BLaER1 treated with 17β-estradiol and CSF1 and Interleukin-3, amounts not matched to agents 10 nM and 100 nM (cell line): ENCODE data around the gene C1orf105.

ENCODE experiments used
- H3K27ac ChIP-seq, 11 experiments: shearing (Covaris generic); formaldehyde crosslinking; 2 replicates each; pipeline ENCODE4 v1.8.1; 2022
- H3K27me3 ChIP-seq, 11 experiments: shearing (Covaris generic); formaldehyde crosslinking; 2 replicates each; pipeline ENCODE4 v1.8.1; 2022
- H3K36me3 ChIP-seq, 11 experiments: shearing (Covaris generic); formaldehyde crosslinking; 2 replicates each; pipeline ENCODE4 v1.8.1; 2022
- H3K4me1 ChIP-seq, 10 experiments: shearing (Covaris generic); formaldehyde crosslinking; 2 replicates each; pipeline ENCODE4 v1.8.1; 2022
- H3K4me2 ChIP-seq, 11 experiments: shearing (Covaris generic); formaldehyde crosslinking; 2 replicates each; pipeline ENCODE4 v1.8.1; 2022
- H3K4me3 ChIP-seq, 10 experiments: shearing (Covaris generic); formaldehyde crosslinking; 2 replicates each; pipeline ENCODE4 v1.8.1; 2022
- H3K9ac ChIP-seq, 11 experiments: shearing (Covaris generic); formaldehyde crosslinking; 2 replicates each; pipeline ENCODE4 v1.8.1; 2022
- H3K9me3 ChIP-seq, 11 experiments: shearing (Covaris generic); formaldehyde crosslinking; replicated peaks in 1 of 11; 2 replicates each; pipeline ENCODE4 v1.8.1; 2022
- H4K20me1 ChIP-seq, 11 experiments: shearing (Covaris generic); formaldehyde crosslinking; 2 replicates each; pipeline ENCODE4 v1.8.1; 2022
- Cebpa-rat ChIP-seq, 11 experiments: shearing (Covaris generic); IDR thresholded peaks; 2 replicates each; pipeline ENCODE4 v1.8.1; 2022

C1orf105 gene

DNA sequence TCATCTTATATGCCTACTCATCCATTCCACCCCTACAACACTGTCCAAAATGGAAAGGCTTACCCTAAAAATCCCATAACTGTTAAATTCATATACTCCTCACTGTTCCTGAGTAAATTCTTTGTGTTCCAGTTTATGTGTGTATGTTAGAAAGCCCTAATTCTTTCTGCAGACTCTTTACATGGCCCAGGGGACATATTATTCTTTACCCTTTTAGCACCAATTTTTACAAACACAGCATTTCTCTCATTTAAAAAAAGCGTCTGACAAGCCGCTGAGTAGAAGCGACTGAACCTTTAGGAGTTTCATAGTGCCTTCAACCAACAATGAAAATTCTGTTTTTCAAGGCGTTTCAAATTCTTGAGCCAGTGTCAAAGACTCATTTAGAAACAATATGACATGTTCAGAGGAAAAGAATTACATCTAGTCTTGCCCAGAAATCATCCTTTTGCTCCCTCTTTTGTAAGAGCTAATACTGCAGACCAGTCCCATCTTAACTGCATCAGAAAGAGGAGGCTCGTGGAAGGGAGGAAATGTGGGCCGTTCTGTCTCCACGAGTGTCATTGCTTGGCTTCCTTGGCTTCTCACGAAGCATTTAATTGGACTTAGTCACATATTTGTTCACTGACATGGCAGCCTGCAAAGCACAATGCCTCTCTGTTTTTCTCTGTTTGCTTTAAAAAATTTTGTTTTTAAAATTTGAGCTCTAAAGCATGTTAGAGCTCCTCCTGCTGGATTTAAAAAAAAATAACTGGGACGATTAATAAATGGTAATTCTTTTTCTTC, 21.3 kb upstream of the C1orf105 start:
- Histone ChIP-seq H3K4me2 (peak overlapping the region in 6 of 11 experiments; percentile 7 to 64 (median 34); a peak in 8 of 22 replicates), H3K9me3 (no peaks in the 10 kb centered on the region), H3K36me3 (no peaks in the 10 kb centered on the region; a peak in 1 of 22 replicates), H3K27me3 (no peaks in the 10 kb centered on the region), H3K9ac (peak overlapping the region in 1 of 11 experiments; percentile 29; a peak in 1 of 22 replicates), H3K4me3 (no peak overlapping the region), H3K27ac (peak overlapping the region in 3 of 11 experiments; percentile 7 to 15 (median 10); a peak in 2 of 22 replicates), H3K4me1 (peaks cover 15 to 56% (median 22%) of the 10 kb centered on the region in 10 experiments), H4K20me1 (no peaks in the 10 kb centered on the region)
- TF ChIP-seq Cebpa-rat (IDR thresholded peaks at IDR 0.05): no peak

DNA sequence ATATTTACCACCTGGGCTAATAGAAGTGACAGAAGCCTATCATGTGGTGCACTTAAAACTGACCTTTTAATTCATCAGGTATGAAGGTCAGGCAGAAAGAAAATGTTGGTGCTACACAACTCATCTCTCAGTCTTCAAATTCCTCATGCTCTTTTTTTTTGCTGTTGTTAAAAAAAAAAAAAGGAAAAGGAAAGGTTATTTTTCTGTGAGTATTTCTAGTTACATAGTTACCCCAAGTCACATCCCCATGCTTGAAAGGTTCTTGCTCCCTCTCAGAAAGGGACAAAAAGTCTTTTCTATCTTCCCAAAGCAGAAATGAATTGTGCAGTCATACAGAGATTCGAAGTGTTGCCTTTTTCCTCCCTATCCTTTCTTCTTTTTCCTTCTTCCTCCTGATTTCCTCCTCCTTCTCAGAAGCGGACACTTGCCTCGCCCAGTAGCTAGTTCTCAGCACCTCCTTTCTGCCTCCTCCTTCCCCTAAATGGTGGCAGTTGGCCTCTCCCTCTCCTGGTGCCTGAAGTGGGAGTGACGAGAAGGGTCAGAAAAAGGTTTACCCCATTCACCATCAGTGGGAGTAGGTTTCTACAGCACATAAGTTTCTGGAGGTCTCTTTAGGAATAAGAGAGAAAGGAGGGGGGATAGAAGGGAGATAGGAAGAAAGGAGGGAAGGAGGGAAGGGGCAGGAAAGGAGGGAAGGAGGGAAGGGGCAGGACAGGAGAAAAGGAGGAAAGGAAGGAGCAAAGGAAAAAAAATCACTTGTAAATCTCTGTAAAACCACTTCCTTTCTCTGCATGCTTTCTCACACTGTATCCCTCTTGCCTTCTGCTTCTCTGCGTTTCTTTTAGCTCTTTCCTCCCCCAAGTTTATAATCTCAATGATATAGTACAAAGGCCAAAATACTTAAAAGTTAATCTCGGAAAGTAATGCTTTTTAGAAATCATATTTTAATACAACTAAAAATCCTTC, 20.4 kb upstream of the C1orf105 start:
- Histone ChIP-seq H3K4me1 (peaks cover 7 to 47% (median 14%) of the 10 kb centered on the region in 10 experiments; a peak in 17 of 20 replicates), H3K4me2 (peak overlapping the region in 10 of 11 experiments; percentile 3 to 59 (median 18); a peak in 12 of 22 replicates)

DNA sequence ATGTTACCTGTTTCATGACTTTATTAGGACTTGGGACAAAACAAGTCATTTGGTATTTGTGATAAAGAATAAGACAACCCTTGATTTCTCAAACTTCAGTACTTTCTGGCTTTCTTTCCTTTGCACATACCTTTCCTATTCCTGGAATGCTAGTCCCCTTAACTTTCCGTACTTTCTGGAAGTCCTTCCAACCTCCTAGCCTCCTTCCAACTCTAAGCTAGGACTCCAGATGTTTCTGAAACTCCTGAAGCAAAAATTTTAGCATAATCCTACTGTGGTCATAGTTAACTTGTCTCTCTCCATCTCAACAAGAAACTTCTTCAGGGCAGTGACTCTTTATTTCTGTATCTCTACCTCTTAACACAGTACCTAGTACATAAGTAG, 19.8 kb upstream of the C1orf105 start:
- H3K27me3 ChIP-seq: no peaks in the 10 kb centered on the region
- H3K36me3 ChIP-seq: no peaks in the 10 kb centered on the region; a peak in 1 of 22 replicates
- TF ChIP-seq Cebpa-rat (IDR thresholded peaks at IDR 0.05): no peak
- H3K4me3 ChIP-seq: no peak overlapping the region
- peaks cover 7 to 40% (median 14%) of the 10 kb centered on the region in 10 experiments; a peak in 17 of 20 replicates for H3K4me1 ChIP-seq
- no peak overlapping the region for H3K27ac ChIP-seq
- H3K4me2 ChIP-seq: peak overlapping the region in 3 of 11 experiments; percentile 13 to 59 (median 58); a peak in 5 of 22 replicates
- H4K20me1 ChIP-seq: no peaks in the 10 kb centered on the region
- no peaks in the 10 kb centered on the region for H3K9me3 ChIP-seq
- 0 out of 22 replicates have a peak overlapping the region, but pooled peaks of 1 of the 11 experiments have one; percentile 15 for H3K9ac ChIP-seq

More for the DNA sequence above, 20.4 kb upstream of the C1orf105 start:
- peak overlapping the region in 3 of 11 experiments; percentile 6 to 37 (median 19); a peak in 5 of 22 replicates for H3K27ac ChIP-seq
- H3K27me3 ChIP-seq: no peaks in the 10 kb centered on the region
- no peaks in the 10 kb centered on the region for H3K9me3 ChIP-seq
- H4K20me1 ChIP-seq: no peaks in the 10 kb centered on the region
- H3K4me3 ChIP-seq: no peak overlapping the region
- no peak for TF ChIP-seq Cebpa-rat (IDR thresholded peaks at IDR 0.05)
- H3K36me3 ChIP-seq: no peaks in the 10 kb centered on the region; a peak in 1 of 22 replicates
- H3K9ac ChIP-seq: peak overlapping the region in 2 of 11 experiments; percentile 15 to 36; a peak in 3 of 22 replicates

DNA sequence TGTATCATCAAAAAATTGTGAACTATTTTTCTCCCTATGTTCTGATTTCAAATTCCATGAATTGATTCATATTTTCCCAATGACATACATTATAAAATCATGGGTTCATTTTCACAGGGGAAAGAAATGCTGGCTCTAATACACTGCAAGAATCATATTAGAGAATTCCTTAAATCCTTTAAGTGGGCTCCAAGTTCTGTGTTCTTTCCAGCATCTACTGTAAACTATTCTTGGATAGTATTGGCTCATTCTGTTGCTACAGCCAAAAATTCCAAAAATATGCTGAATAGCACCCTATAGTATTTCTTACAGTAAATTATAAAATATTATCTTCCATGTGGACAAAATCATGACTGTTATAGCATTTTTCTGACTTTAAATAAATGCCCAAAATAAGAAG, 19.0 kb upstream of the C1orf105 start:
- Histone ChIP-seq H3K9me3 (no peaks in the 10 kb centered on the region), H3K4me1 (peaks cover 7 to 40% (median 14%) of the 10 kb centered on the region in 10 experiments; a peak in 17 of 20 replicates), H3K27me3 (no peaks in the 10 kb centered on the region), H3K9ac (no peak overlapping the region), H4K20me1 (no peaks in the 10 kb centered on the region), H3K4me2 (no peak overlapping the region), H3K36me3 (no peaks in the 10 kb centered on the region; a peak in 1 of 22 replicates), H3K4me3 (no peak overlapping the region), H3K27ac (no peak overlapping the region)
- TF ChIP-seq Cebpa-rat (IDR thresholded peaks at IDR 0.05): no peak

DNA sequence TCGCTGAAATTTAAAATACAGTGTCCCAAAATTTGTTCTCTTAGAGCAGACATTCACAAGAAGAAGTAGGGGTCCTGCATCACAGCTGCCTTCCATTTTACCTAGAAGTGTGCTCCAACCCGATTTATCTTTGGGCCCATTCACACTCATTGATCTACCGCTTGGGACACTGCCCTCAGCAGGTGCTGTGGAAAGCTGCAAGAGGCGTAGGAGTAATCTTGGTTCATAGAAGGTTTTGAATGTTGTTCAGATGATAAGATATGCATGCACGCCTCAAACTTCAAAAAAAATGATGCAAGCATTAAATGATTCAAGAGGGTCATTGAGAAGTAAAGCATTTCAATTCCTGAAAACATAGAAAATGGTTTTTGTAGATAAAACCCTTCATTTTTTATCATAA, 18.6 kb upstream of the C1orf105 start:
- no peaks in the 10 kb centered on the region for H4K20me1 ChIP-seq
- no peak overlapping the region for H3K4me2 ChIP-seq
- no peaks in the 10 kb centered on the region; a peak in 1 of 22 replicates for H3K36me3 ChIP-seq
- TF ChIP-seq Cebpa-rat (IDR thresholded peaks at IDR 0.05): no peak
- no peaks in the 10 kb centered on the region for H3K9me3 ChIP-seq
- peaks cover 7 to 38% (median 14%) of the 10 kb centered on the region in 10 experiments; a peak in 17 of 20 replicates for H3K4me1 ChIP-seq
- no peak overlapping the region for H3K9ac ChIP-seq
- no peak overlapping the region for H3K4me3 ChIP-seq
- no peak overlapping the region for H3K27ac ChIP-seq
- H3K27me3 ChIP-seq: no peaks in the 10 kb centered on the region

DNA sequence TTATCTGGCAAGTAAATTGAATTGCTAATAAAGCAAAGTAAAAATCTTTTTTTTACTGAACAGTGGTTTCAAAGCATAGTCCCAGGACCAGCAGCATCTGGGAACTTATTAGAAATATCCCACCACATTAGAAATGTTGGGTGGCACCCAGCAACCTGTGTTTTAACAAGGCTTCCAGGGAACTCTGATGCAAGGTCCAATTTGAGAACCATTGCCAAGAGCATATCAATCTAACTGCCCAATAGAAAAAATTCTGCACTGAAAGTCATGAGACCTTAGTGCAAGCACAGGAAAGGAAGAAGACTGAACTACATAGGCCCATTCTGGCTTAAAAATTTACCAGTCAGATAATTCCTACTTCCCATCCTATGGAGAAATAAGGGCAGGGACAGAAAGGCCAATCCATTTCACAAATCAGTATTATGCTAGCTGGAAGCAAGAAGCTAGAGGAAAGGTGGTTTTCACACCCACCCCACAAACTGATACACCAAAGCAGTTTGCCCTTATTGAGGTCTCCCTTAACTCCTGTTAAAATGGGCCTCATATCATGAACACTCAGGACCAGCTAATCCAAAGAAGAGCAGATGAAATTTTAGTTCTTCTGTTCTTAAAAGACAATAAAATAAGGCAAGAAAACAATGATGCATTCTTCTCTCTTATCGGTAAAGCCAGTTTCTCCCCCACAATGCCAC, 17.5 kb upstream of the C1orf105 start:
- TF ChIP-seq Cebpa-rat (IDR thresholded peaks at IDR 0.05): no peak
- Histone ChIP-seq H3K4me1 (peaks cover 7 to 29% (median 14%) of the 10 kb centered on the region in 10 experiments; a peak in 17 of 20 replicates), H3K4me3 (no peak overlapping the region), H3K4me2 (no peak overlapping the region), H3K36me3 (no peaks in the 10 kb centered on the region; a peak in 1 of 22 replicates), H4K20me1 (no peaks in the 10 kb centered on the region), H3K27me3 (no peaks in the 10 kb centered on the region), H3K9me3 (no peaks in the 10 kb centered on the region), H3K9ac (no peak overlapping the region), H3K27ac (no peak overlapping the region)

DNA sequence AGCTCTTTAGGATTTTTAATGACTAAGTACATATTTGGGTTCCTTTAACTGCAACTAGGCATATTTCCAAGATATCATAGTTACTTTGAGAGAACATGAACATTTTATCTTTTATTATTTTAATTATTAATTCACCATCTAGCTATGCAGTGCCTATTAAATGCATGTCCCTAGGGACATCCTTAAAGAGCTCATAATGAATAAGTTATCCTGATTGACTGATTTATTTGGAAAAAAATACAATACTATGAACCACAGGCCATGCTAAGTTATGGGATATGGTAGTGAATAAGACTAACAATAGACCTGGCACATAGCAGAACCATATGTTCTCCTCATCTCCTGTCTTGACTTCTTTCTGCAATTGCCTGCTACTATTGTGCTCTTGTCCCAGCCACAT, 16.4 kb upstream of the C1orf105 start:
- Histone ChIP-seq H3K27ac (no peak overlapping the region), H3K4me1 (peaks cover 7 to 18% (median 14%) of the 10 kb centered on the region in 10 experiments; a peak in 17 of 20 replicates), H3K4me2 (no peak overlapping the region), H3K9ac (no peak overlapping the region), H3K4me3 (no peak overlapping the region), H3K9me3 (no peaks in the 10 kb centered on the region), H3K27me3 (no peaks in the 10 kb centered on the region), H3K36me3 (no peaks in the 10 kb centered on the region), H4K20me1 (no peaks in the 10 kb centered on the region)
- TF ChIP-seq Cebpa-rat (IDR thresholded peaks at IDR 0.05): no peak

DNA sequence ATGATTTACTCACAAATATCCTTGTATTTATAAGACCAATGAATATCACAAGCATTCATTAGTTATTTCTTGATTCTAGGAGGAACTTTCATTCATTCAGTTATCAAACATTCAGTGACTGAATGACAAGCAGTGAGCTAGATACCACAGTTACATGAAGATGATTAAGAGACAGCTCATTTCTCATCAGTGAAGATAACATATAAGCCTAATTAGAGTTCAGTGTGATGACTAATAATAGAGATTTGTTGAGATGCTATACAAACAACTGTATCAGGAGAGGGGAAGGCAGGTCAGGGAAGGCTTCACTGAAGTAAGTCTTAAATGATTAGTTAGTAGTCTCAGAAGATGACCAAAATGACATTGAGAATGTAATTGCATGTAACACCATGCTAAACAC, 14.6 kb upstream of the C1orf105 start:
- Histone ChIP-seq H3K4me3 (no peak overlapping the region), H3K27me3 (no peaks in the 10 kb centered on the region), H3K9ac (no peak overlapping the region), H3K4me2 (no peak overlapping the region), H3K4me1 (no peaks in the 10 kb centered on the region; a peak in 1 of 20 replicates), H3K27ac (no peak overlapping the region), H3K36me3 (no peaks in the 10 kb centered on the region), H4K20me1 (no peaks in the 10 kb centered on the region), H3K9me3 (no peaks in the 10 kb centered on the region)
- no peak for TF ChIP-seq Cebpa-rat (IDR thresholded peaks at IDR 0.05)
